GM18867 (cell line): ENCODE data around the gene ASXL1.
"Not testable (repeated sequence)": the region's sequence is repeated elsewhere in the genome, so short reads cannot be mapped to it uniquely, and the experiment has no call there.

Experiments
- ATAC-seq: cut with Tn5 transposase; IDR thresholded peaks from one replicate; pipeline ENCODE4 v1.9.1; 2021; ENCODE audit warnings: mild to moderate bottlenecking, moderate library complexity; ENCODE audit not compliant: unreplicated experiment

Gene ASXL1

GRCh38 chr20:32336918-32337347 is 21.2 kb upstream of the ASXL1 start:
- no peak for ATAC-seq

GRCh38 chr20:32337937-32338661 is 20.0 kb upstream of the ASXL1 start:
- no peak for ATAC-seq

- ATAC-seq, result no peak
These were observed 19.5 kb upstream of the ASXL1 start for GRCh38 chr20:32338665-32339064.

- ATAC-seq, result no peak
These were observed 19.0 kb upstream of the ASXL1 start for GRCh38 chr20:32339116-32339515.

GRCh38 chr20:32341053-32341452 is 17.1 kb upstream of the ASXL1 start:
- ATAC-seq, result not testable (repeated sequence)

GRCh38 chr20:32343439-32343838 is 14.7 kb upstream of the ASXL1 start:
- ATAC-seq, result no peak

- ATAC-seq, result no peak
These were observed 13.2 kb upstream of the ASXL1 start for GRCh38 chr20:32344835-32345506.

- no peak for ATAC-seq
These were observed 9.9 kb upstream of the ASXL1 start for GRCh38 chr20:32348207-32348606.

GRCh38 chr20:32350421-32350820 is 7.7 kb upstream of the ASXL1 start:
- ATAC-seq, result no peak

GRCh38 chr20:32352121-32352720 is 5.9 kb upstream of the ASXL1 start:
- ATAC-seq, result no peak

GRCh38 chr20:32353848-32354496 is 4.2 kb upstream of the ASXL1 start:
- ATAC-seq, result no peak

- ATAC-seq, result no peak
These were observed 3.3 kb upstream of the ASXL1 start for GRCh38 chr20:32354592-32355416.

- ATAC-seq, result no peak
These were observed 2.7 kb upstream of the ASXL1 start for GRCh38 chr20:32355417-32355841.

- not testable (repeated sequence) for ATAC-seq
These were observed 2.1 kb upstream of the ASXL1 start for GRCh38 chr20:32355907-32356621.

GRCh38 chr20:32356622-32357374 is 1.3 kb upstream of the ASXL1 start:
- no peak for ATAC-seq

GRCh38 chr20:32357375-32357868 is 709 bp upstream of the ASXL1 start:
- ATAC-seq, result no peak

GRCh38 chr20:32358632-32358882 is 426 bp downstream of the ASXL1 start:
- ATAC-seq, result no peak

- peak; percentile 18 for ATAC-seq
These were observed 927 bp downstream of the ASXL1 start for GRCh38 chr20:32358883-32359632.
